Fibroblast of gingiva (primary cell): ENCODE data around the gene TMPRSS6.

Source experiments
- DNase-seq: peaks from one replicate; pipeline ENCODE4 v3.0.0-alpha.2; 2011; ENCODE audit warnings: low read depth

The TMPRSS6 gene

GRCh38 chr22:37028692-37029674 is 80.5 kb downstream of the TMPRSS6 start:
- no peak for DNase-seq

DNA sequence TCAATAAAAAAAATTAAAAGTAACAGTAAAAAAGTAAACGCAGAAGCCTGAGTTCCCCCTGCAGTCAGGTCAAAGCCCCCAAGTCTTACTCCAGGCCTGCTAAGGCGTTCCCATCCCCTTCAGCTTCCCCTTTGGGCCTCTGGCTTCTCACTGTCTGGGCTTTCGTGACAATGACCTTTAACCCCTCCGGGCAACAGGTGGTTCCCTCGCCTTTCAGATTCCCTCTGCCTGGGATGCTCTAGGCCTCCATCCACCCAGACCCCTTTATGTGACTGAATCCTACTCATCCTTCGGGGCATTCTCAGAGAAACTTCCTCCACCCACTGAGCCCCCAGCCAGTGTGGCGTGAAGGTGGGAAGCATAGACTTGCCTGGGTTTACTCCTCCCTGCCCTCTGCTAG is 82.0 kb downstream of the TMPRSS6 start:
- DNase-seq = no peak

- no peak for DNase-seq
Observed at GRCh38 chr22:37026325-37026724, 83.2 kb downstream of the TMPRSS6 start.

DNA sequence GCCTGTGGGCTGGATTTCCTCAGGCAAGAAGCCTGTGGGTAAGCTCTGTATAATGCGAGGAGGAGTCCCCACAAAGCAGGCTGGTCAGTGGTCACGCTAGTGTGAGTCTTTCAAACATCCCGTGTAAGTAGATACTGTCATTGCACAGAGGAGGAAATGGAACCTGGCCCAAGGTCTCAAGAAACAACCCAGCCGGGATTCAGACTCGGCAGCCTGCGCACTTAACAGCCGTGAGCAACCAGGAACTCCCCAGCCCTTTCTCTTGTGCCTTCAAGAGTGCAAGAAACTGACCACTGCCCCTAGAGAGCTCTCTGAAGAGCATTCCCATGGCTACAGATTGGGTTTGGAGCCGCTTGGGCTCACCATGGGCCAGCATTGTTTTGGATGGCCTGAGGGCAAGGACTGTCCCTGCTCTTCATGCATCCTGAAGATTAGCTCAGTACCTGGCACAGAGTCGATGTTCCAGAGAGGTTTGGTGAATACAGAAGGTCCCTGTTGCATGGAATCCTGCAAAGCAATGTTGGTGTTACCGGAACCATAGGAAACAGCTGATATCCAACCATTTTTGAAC is 83.9 kb downstream of the TMPRSS6 start:
- DNase-seq = no peak

- DNase-seq = no peak
Observed at GRCh38 chr22:37024339-37025157, 85.0 kb downstream of the TMPRSS6 start.

- no peak for DNase-seq
Observed at GRCh38 chr22:37023743-37024338, 85.7 kb downstream of the TMPRSS6 start.

DNA sequence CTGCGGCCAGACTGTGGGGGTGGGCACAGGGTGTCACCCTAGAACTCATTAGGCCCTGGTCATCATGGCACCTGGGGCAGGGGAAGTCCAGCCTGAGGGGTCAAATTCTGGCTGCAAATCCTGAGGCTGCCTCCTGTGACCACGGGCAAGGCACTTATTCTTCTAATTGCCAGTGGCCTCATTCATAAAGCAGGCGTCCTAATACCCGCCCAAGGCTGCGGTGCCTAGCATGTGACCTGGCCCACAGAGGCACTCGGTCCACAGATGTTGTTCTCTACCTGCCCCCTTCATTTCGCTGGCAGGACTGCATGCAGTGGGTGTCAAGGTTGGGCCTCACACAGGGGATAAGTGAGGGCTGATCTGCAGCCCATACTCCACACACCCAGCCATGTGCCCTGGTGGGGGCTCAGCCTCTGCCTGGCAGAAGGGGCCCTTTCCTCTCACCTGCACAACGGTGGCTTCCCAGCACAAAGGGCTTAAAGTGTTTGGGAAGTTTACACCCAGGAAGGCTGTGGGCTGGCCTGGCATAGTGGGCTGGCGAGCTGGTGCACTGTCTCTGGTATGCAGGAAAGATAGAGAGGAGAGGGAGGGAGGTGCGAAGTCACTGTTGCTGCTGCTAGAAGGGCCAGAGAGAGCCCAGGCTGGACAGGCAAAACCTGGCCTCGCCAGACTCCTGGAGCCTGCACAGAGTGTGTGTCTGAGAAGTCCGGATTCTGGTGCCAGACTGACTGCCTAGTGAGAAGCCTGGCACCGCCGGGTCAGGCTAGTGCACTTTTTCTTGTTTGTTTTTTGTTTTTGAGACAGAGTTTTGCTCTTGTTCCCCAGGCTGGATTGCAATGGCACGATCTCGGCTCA is 86.8 kb downstream of the TMPRSS6 start:
- DNase-seq = no peak

DNA sequence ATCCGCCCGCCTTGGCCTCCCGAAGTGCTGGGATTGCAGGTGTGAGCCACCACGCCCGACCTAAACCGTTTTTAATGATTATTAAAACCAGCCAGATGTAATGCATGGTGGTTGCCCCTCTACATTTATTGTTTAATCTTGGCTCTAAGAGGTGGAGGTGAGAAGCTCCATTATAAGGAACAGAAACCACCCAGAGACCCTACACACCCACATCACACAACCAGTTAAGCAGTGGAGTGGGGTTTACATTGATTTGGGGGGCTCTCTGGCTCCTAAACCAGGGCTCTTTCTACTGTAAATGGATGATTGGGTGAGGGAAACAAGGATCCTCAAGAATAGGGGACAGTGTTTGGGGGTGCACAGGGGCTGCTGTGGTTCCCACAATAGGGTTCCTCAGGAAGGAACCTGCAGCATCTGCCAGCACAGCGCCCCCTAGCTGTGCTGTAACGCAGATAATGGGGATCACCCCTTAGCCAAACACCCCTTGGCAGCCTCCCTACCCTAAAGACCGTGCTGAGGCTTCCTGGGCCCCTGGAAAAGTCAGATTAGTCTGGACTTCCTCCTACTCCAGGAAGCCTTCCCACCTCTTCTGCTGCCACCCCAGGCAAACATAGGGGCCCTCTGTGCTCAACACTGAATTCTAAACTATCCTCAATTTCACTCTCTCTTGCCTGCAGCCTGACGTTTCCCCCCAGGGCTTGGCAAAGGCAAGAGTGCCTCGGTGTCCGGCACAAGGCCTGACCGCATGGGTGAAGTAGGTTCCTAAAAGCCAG is 87.6 kb downstream of the TMPRSS6 start:
- peak; percentile 14 for DNase-seq

DNA sequence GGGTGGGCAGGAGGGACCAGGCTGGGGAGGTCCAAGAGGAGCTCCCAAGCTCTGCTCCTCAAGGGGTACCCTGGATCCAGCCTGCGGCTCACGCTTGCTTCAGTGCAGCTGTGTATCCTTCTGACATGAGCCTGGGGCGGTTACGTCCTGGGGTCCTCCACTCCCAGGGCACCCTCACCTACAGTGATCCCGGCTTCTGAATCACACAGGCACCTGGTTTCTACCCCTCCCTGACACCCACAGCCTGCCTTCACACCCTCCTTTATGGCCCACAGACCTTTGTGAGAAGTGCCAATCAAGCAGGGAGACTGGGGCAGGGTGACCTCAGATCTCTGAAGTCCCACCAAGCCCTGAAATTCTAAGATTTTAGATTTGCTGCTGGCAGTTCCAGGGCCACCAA is 88.5 kb downstream of the TMPRSS6 start:
- no peak for DNase-seq

DNA sequence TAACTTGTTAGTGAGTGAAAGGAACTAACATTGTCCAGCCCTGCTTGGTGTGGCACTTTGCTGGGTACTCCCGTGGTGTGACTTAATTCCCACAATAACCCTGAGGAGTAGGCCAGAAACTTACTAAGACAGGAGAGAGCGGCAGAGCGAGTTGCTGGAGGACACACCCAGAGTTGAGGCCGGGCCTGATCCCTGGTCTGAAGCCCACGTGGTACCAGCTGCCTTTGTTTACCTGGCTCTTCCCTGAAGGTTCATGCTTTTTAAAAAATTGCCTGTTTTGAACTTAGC is 89.4 kb downstream of the TMPRSS6 start:
- DNase-seq = peak; percentile 50

GRCh38 chr22:37019309-37020191 is 90.0 kb downstream of the TMPRSS6 start, which contains the start of the genes MPST and TST:
Gene MPST, plus strand, starts transcription at chr22:37019742. Its CDS starts 95 bp downstream, at chr22:37019837.
Gene TST, minus strand, starts transcription at chr22:37019447. Its CDS starts 715 bp downstream, at chr22:37018732.
- peak; percentile 74 for DNase-seq

DNA sequence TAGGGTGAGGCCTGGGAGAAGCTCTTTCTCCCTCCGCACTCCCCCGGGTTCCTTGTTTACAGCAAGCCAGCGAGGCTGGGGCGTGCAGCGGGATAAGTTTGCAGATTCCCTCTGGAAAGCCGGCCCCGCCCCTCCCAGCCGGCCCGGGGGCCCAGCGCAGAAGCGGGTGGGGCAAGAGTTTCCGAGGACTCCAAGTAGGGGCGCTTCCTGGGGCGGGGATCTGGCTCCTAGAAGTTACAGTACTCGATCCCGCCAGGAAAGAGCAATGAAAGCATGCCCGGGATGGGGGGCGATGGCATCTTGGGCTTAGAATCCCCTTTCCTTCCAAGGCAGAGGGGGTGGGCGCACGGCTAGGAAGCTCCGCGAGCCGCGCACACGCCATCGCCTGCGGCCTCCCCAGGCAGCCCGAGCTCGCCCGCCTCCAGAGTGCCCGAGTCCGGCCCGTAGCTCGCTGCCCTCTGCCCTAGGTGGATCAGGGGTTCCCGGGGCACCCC is 90.7 kb downstream of the TMPRSS6 start:
- DNase-seq = peak; percentile 40

DNA sequence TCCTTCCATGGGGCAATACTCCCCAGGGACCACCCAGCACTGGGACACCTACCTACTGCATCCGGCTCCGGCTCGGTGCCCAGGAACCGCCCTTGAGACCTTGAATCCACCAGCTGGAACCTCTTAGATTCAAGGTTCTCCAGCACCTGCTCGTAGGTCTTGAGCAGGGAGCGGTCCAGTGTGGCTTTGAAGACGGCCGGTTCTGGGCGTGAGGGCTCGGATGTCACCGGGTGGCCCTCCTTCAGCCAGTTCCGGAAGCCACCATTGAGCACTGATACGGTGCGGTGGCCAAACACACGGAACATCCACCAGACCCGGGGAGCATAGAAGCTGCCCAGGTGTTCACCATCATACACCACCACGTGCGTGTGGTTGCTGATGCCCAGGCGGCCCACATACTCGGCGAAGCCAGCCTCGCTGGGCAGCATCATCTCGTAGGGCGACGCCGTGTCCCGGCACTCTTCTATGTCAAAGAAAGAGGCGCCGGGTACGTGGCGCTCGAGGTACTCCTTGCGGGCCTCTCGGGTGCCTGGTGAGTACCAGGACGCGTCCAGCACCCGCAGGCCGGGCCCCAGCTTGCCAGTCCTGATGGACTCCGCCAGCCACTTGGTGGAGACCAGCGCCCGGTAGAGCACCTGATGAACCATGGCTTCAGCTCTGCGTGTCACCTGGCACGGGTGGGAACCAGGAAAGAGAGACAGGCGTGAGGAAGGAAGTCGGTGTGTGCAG is 91.3 kb downstream of the TMPRSS6 start:
- no peak for DNase-seq

- DNase-seq = no peak
Observed at GRCh38 chr22:37017356-37017755, 92.2 kb downstream of the TMPRSS6 start.

GRCh38 chr22:37016134-37016910 is 93.2 kb downstream of the TMPRSS6 start:
- no peak for DNase-seq

- no peak for DNase-seq
Observed at GRCh38 chr22:37015587-37015878, 94.0 kb downstream of the TMPRSS6 start.
